WTC11 (cell line): ENCODE measurements around the gene BZW2. TPM values are rescaled to one million over a fixed set of nuclear protein-coding genes. Genes with fewer than 3 reads are reported as not detected.
A peak's percentile ranks its signal among the peaks of the same experiment; 100 is the strongest.

ENCODE experiments used
- AR ChIP-seq: fragments of 250-450 bp; sonication (Bioruptor Pico); IDR thresholded peaks from 2 replicates; pipeline ENCODE4 v1.9.0; 2021; ENCODE audit warnings: mild to moderate bottlenecking
- ATF2 ChIP-seq: sonication (generic); formaldehyde crosslinking; IDR thresholded peaks from 2 replicates; pipeline ENCODE4 v1.8.1; 2022; ENCODE audit warnings: low read depth, missing genetic modification reagents, borderline replicate concordance
- ATF3 ChIP-seq: sonication (generic); formaldehyde crosslinking; conservative IDR thresholded peaks from 2 replicates; pipeline ENCODE4 v1.8.1; 2022; ENCODE audit warnings: mild to moderate bottlenecking, missing genetic modification reagents
- CBFB ChIP-seq: sonication (generic); formaldehyde crosslinking; IDR thresholded peaks from 2 replicates; pipeline ENCODE4 v1.8.1; 2022; ENCODE audit warnings: mild to moderate bottlenecking, low read depth, missing genetic modification reagents
- CREB1 ChIP-seq: sonication (generic); formaldehyde crosslinking; IDR thresholded peaks from 2 replicates; pipeline ENCODE4 v1.8.0; 2023; ENCODE audit warnings: mild to moderate bottlenecking, missing genetic modification reagents
- CREM ChIP-seq: sonication (generic); formaldehyde crosslinking; IDR thresholded peaks from 2 replicates; pipeline ENCODE4 v1.8.1; 2022; ENCODE audit warnings: mild to moderate bottlenecking, missing genetic modification reagents, moderate library complexity
- FOXJ3 ChIP-seq: sonication (generic); formaldehyde crosslinking; IDR thresholded peaks from 2 replicates; pipeline ENCODE4 v1.9.0; 2021; ENCODE audit warnings: missing genetic modification reagents, mild to moderate bottlenecking, borderline replicate concordance
- GABPB1 ChIP-seq: sonication (generic); formaldehyde crosslinking; IDR thresholded peaks from 2 replicates; pipeline ENCODE4 v1.8.1; 2023; ENCODE audit warnings: mild to moderate bottlenecking, missing genetic modification reagents
- GRHL2 ChIP-seq: fragments of 250-450 bp; sonication (Bioruptor Pico); IDR thresholded peaks from 2 replicates; pipeline ENCODE4 v1.8.0; 2022; ENCODE audit warnings: mild to moderate bottlenecking, moderate library complexity; ENCODE audit not compliant: insufficient replicate concordance, severe bottlenecking
- GTF2I ChIP-seq: fragments of 250-450 bp; sonication (Bioruptor Pico); conservative IDR thresholded peaks from 2 replicates; pipeline ENCODE4 v1.4.0; 2021; ENCODE audit warnings: mild to moderate bottlenecking
- JAZF1 ChIP-seq: fragments of 250-450 bp; sonication (Bioruptor Pico); IDR thresholded peaks from 2 replicates; pipeline ENCODE4 v1.9.0; 2021; ENCODE audit warnings: moderate library complexity, mild to moderate bottlenecking, inconsistent platforms
- MXD4 ChIP-seq: fragments of 250-450 bp; sonication (Bioruptor Pico); IDR thresholded peaks from 2 replicates; pipeline ENCODE4 v1.8.0; 2021; ENCODE audit warnings: mild to moderate bottlenecking, moderate library complexity, borderline replicate concordance
- MYBL2 ChIP-seq: sonication (generic); formaldehyde crosslinking; IDR thresholded peaks from 2 replicates; pipeline ENCODE4 v1.8.1; 2023; ENCODE audit warnings: mild to moderate bottlenecking, moderate library complexity, missing genetic modification reagents
- NFE2L1 ChIP-seq: sonication (generic); formaldehyde crosslinking; IDR thresholded peaks from 2 replicates; pipeline ENCODE4 v1.8.1; 2023; ENCODE audit warnings: missing genetic modification reagents
- NR2C2 ChIP-seq: sonication (generic); formaldehyde crosslinking; IDR thresholded peaks from 2 replicates; pipeline ENCODE4 v1.8.0; 2022; ENCODE audit warnings: mild to moderate bottlenecking, missing genetic modification reagents
- OVOL2 ChIP-seq: fragments of 250-450 bp; sonication (Bioruptor Pico); IDR thresholded peaks from 2 replicates; pipeline ENCODE4 v1.9.0; 2021; ENCODE audit warnings: mild to moderate bottlenecking, borderline replicate concordance
- PREB ChIP-seq: sonication (generic); formaldehyde crosslinking; IDR thresholded peaks from 2 replicates; pipeline ENCODE4 v1.8.1; 2022; ENCODE audit warnings: mild to moderate bottlenecking, missing genetic modification reagents, moderate library complexity, borderline replicate concordance
- PRRX2 ChIP-seq: fragments of 250-450 bp; sonication (Bioruptor Pico); IDR thresholded peaks from 2 replicates; pipeline ENCODE4 v1.8.0; 2021; ENCODE audit warnings: mild to moderate bottlenecking
- RELA ChIP-seq: sonication (generic); formaldehyde crosslinking; IDR thresholded peaks from 2 replicates; pipeline ENCODE4 v1.8.1; 2022; ENCODE audit warnings: missing genetic modification reagents, mild to moderate bottlenecking, borderline replicate concordance
- SP1 ChIP-seq: sonication (generic); formaldehyde crosslinking; conservative IDR thresholded peaks from 2 replicates; pipeline ENCODE4 v1.8.1; 2022; ENCODE audit warnings: missing genetic modification reagents
- TEAD4 ChIP-seq: sonication (generic); formaldehyde crosslinking; IDR thresholded peaks from 2 replicates; pipeline ENCODE4 v1.8.0; 2022; ENCODE audit warnings: mild to moderate bottlenecking, missing genetic modification reagents
- USF1 ChIP-seq: sonication (generic); formaldehyde crosslinking; IDR thresholded peaks from 2 replicates; pipeline ENCODE4 v1.8.0; 2022; ENCODE audit warnings: mild to moderate bottlenecking, missing genetic modification reagents
- USF2 ChIP-seq: sonication (generic); formaldehyde crosslinking; IDR thresholded peaks from 2 replicates; pipeline ENCODE4 v1.8.1; 2023; ENCODE audit warnings: mild to moderate bottlenecking, missing genetic modification reagents, moderate library complexity
- ZNF138 ChIP-seq: sonication (generic); formaldehyde crosslinking; conservative IDR thresholded peaks from 2 replicates; pipeline ENCODE4 v1.8.1; 2022; ENCODE audit warnings: mild to moderate bottlenecking, moderate library complexity, missing genetic modification reagents
- ZNF219 ChIP-seq: sonication (generic); formaldehyde crosslinking; IDR thresholded peaks from 2 replicates; pipeline ENCODE4 v1.8.0; 2023; ENCODE audit warnings: missing genetic modification reagents, mild to moderate bottlenecking, borderline replicate concordance
- ZNF263 ChIP-seq: sonication (generic); formaldehyde crosslinking; IDR thresholded peaks from 2 replicates; pipeline ENCODE4 v1.8.1; 2022; ENCODE audit warnings: low read depth, mild to moderate bottlenecking, moderate library complexity, missing genetic modification reagents
- ZNF317 ChIP-seq: sonication (generic); formaldehyde crosslinking; IDR thresholded peaks from 2 replicates; pipeline ENCODE4 v1.8.1; 2023; ENCODE audit warnings: low read depth, mild to moderate bottlenecking, moderate library complexity, missing genetic modification reagents, borderline replicate concordance
- ZNF671 ChIP-seq: fragments of 250-450 bp; sonication (Bioruptor Pico); IDR thresholded peaks from 2 replicates; pipeline ENCODE4 v1.8.0; 2021; ENCODE audit warnings: mild to moderate bottlenecking
- total RNA-seq: library from RNA; stranded (reverse); gene quantifications from 3 replicates; pipeline ENCODE4 v1.2.3, GENCODE V29; 2021

Gene BZW2
- total RNA-seq, 1 experiment from 2014 or later, result 105 TPM

- TF ChIP-seq USF2 (CRISPR knock-in tag) (no peak), OVOL2 (CRISPR knock-in tag) (no peak), ZNF317 (CRISPR knock-in tag) (0 out of 2 replicates have a peak, but pooled peaks have one; percentile 14), ZNF219 (CRISPR knock-in tag) (0 out of 2 replicates have a peak, but pooled peaks have one; percentile 55), CREB1 (CRISPR knock-in tag) (no peak), ATF3 (no peak), AR (CRISPR knock-in tag) (no peak), ZNF263 (no peak), USF1 (CRISPR knock-in tag) (peak; percentile 60), FOXJ3 (no peak), JAZF1 (CRISPR knock-in tag) (no peak), GRHL2 (no peak), SP1 (peak; percentile 94), CREM (CRISPR knock-in tag) (peak; percentile 53; the same call in 1 of the 2 replicates), GTF2I (no peak), GABPB1 (CRISPR knock-in tag) (peak; percentile 45; the same call in 1 of the 2 replicates), ATF2 (CRISPR knock-in tag) (no peak), PREB (CRISPR knock-in tag) (no peak), ZNF671 (no peak), CBFB (no peak), NR2C2 (no peak), MXD4 (CRISPR knock-in tag) (no peak), RELA (CRISPR knock-in tag) (peak; percentile 71; the same call in 1 of the 2 replicates), MYBL2 (CRISPR knock-in tag) (peak; percentile 7; the same call in 1 of the 2 replicates), TEAD4 (CRISPR knock-in tag) (0 out of 2 replicates have a peak, but pooled peaks have one; percentile 47), NFE2L1 (no peak; the same call in 1 of the 2 replicates), ZNF138 (no peak), PRRX2 (CRISPR knock-in tag) (no peak)
Measured at GRCh38 chr7:16645593-16646471, at the start of gene BZW2, which contains the start of gene ANKMY2 (continued).
